GM19324 (cell line): ENCODE measurements around the gene DOCK11.
"Not testable (repeated sequence)": the region's sequence is repeated elsewhere in the genome, so short reads cannot be mapped to it uniquely, and the experiment has no call there.

ENCODE experiments used
- ATAC-seq: cut with Tn5 transposase; IDR thresholded peaks from one replicate; pipeline ENCODE4 v1.9.1; 2021; ENCODE audit warnings: mild to moderate bottlenecking, moderate library complexity; ENCODE audit not compliant: unreplicated experiment, low FRiP score

DOCK11 gene

DNA sequence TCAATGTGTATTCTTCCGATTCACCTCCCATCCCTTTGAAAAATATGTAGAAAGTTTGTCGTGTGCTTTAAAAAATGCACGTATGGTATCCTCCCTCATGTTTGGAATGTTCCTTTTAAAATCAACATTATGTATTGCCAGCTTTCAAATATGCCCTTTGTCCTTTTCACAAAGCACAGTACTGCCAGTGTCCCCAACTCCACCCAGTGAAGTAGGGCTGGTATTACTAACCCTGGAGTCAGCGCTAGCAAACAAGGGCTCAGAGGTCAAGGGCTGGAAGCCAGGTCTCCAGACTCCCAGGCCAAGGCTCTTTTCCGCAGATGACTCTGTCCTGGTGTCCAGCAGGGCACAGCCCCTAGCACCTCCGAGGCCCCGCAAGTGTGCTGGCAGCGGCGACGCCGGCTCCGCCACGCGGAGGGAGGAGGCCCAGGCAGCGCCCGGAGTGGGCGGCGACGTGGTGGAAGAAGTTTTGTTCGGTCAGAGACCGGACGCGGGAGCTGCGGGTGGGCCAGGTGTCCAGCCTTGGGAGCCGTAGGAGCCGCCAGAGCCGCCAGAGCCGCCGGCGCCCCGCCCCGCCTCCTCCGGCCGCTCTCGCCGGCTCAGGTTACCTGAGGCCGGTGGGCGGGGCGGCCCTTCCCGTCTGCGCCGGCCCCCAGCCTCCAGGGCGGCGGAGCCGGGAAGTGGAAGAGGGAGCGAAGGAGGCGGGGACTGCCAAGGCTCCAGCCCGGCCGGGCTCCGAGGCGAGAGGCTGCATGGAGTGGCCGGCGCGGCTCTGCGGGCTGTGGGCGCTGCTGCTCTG lies 231.5 kb downstream of the DOCK11 start, which contains the start of gene IL13RA1:
Gene IL13RA1 (plus strand): TSS at position 720 of the 799 bp plus-strand sequence. CDS start 33 bp downstream, at position 753.
- ATAC-seq = peak; percentile 56

DNA sequence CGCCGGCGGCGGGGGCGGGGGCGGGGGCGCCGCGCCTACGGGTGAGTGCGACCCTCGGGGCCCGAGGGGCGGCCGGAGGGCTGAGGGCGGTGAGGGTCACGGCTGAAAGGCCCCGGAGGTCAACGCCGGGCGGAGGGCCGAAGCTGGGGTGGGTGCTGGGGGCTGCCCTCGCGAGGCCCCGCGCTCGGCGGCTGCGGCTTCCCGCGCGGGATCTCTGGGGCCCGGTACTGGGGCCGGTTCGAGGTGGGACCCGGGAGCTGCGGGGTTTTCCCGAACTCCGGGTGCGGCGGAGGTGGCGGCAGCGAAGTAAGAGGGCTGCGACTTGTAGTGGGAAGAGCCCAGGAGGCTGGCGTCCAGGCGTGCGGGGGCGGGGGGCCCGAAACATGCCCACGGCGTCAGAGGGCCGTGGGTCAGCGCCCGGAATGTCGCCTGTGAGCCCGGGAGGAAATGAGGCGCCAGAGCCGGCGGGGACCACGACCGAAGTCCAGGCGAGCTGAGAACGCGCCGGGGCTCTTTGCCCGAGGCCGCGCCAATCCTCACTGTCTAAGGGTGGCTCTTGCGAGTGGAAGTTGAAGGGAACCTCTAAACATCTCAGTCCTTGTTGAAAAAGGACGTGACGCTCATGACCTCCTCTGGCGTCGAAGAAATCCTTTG lies 232.2 kb downstream of the DOCK11 start:
- ATAC-seq = peak; percentile 26

- no peak for ATAC-seq
Measured at GRCh38 chrX:118729042-118729652, 233.5 kb downstream of the DOCK11 start.

- ATAC-seq = no peak
Measured at GRCh38 chrX:118730500-118731247, 235.1 kb downstream of the DOCK11 start.

DNA sequence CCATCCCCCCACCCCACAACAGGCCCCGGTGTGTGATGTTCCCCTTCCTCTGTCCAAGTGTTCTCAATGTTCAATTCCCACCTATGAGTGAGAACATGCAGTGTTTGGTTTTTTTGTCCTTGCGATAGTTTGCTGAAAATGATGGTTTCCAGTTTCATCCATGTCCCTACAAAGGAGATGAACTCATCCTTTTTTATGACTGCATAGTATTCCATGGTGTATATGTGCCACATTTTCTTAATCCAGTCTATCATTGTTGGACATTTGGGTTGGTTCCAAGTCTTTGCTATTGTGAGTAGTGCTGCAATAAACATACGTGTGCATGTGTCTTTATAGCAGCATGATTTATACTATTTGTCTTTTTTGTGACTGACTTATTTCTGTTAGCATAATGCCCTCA lies 236.9 kb downstream of the DOCK11 start:
- not testable (repeated sequence) for ATAC-seq

- no peak for ATAC-seq
Measured at GRCh38 chrX:118734909-118735308, 239.3 kb downstream of the DOCK11 start.
